Activated CD4-positive, alpha-beta T cell treated with anti-CD3 and anti-CD28 coated beads, Interleukin-2, Interleukin-4, amounts not matched to agents 100 ng/mL and 50 ng/mL, durations not matched to agents 16 hours and 8 hours (primary cell): ENCODE data around the gene GPR34.

Experiments
- DNase-seq: peaks from one replicate; pipeline ENCODE4 v3.0.0-alpha.2; 2020; ENCODE audit warnings: low spot score

The GPR34 gene

GRCh38 chrX:41737065-41737464, 48.3 kb downstream of the GPR34 start:
- DNase-seq = peak; percentile 36

- no peak for DNase-seq
Measured at GRCh38 chrX:41739871-41740270, 51.1 kb downstream of the GPR34 start.
